GM18526 (cell line): ENCODE measurements around the gene ANXA3.

Experiments used
- POLR2A ChIP-seq: IDR thresholded peaks from 3 replicates; pipeline ENCODE4 v1.6.1; 2011; ENCODE audit not compliant: insufficient read length; ENCODE audit errors: extremely low read depth

ANXA3 gene

DNA sequence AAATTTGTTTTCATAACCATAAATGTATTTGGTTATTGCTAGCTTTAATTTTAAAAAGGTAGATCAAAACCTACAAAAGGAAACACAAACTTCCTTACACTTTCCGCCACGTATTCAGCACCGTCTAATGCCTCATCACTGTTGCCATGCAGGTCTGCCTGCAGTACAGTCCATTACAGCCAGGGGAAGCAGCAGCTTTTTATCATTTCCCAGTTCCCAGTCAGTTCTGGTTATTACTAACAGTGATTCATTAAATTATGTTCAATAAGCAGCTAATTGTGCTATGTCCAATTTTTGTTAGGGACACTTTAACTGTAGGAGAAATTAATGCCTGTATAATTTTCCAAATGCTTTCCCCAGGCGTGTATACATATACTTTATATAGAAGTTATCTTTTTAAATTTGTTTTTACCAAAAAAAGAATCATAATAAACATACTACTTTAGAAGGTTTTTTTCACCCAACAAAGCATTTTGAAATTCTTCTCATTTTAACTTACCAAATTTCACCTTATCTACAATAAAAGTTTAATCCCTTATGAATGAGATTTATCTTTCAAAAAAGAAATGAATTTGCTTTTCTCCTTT lies 93.3 kb downstream of the ANXA3 start:
- TF ChIP-seq POLR2A = no peak

DNA sequence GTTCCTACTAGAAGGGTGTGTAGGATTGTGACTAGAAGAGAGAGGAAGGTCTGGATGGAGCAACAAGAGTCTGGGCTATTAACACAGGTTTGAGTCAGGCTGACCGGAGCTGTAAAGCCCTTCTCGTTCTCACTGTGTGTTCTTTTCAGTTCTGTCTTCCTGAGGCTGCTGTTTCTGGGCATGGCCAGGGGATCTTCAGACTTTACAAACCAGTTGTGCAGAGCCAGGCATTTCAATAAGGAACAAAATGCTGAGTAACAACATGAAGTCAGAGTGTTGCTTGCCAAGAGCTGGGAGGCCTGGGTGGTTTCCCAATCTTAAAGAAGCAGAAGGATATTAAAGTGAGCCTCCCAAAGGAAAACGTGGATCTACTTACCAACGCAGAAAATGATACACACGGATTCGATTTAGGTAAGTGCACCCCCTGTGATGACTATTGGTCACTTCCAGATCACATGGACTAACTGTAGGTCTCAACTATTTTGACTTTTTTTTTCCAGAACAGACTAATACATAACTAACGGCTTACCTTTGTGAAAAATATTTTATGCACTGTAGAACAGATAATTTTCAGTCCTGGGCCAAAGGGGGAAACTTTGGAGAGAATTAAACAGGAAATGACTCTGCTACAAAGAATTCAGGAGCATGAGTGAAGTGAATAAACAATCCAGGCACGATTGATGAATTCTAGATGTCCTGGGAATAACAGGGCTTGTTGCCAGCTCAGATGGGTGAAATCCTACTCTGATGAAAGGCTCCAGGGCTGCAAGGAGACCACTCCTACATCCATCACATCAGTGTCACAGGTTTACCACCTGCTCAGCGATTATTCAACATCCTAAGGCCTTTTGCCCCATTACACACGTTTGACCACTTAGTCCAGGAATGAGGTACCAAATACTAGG lies 94.5 kb downstream of the ANXA3 start:
- TF ChIP-seq POLR2A = no peak

DNA sequence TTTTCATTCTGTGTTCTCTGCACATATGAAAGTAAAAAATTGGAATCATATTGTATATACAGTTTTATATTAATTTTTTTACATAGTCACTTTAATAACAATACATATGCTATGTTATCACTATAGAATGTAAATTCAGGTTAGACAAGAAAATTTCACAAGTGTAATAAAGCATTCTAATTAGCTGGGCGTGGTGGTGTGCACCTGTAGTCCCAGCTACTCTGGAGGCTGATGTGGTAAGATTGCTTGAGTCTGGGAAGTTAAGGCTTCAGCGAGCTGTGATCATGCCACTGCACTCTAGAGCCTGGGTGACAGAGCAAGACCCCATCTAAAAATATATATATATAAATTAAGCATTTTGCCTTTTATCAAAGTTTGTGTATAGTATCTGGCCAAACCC lies 95.7 kb downstream of the ANXA3 start:
- no peak for TF ChIP-seq POLR2A

DNA sequence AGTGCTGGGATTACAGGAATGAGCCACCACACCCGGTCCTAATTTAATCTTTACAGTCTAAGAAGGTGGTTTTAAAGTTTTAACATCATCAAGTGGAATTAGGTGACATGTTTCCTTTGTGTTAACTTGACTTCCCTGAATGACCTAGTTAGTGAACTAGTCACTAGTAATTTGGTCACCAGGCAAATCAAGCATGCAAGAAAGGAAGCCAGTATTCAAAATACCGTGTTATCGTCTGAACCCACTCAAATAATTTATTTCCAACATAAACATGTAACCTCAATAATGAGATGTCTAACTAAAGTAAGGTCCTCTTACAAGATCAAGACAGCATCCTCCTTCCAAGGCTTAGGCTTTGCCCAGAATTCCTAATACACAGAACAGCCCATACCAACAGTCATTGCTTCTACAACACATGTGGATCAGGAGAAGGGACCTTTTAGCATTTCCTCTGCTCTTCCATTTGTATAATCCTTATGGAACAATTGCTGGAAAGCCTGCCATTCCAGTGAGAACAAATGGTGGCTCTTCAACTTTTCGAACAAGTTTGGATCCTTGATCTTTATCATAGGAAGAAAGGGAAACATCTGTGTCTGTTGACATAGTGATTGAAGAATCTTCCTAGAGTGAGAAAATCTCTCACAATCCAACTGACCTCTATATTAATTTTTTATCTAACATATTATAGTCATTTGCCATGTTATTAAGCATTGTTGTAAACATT lies 97.2 kb downstream of the ANXA3 start:
- no peak for TF ChIP-seq POLR2A

DNA sequence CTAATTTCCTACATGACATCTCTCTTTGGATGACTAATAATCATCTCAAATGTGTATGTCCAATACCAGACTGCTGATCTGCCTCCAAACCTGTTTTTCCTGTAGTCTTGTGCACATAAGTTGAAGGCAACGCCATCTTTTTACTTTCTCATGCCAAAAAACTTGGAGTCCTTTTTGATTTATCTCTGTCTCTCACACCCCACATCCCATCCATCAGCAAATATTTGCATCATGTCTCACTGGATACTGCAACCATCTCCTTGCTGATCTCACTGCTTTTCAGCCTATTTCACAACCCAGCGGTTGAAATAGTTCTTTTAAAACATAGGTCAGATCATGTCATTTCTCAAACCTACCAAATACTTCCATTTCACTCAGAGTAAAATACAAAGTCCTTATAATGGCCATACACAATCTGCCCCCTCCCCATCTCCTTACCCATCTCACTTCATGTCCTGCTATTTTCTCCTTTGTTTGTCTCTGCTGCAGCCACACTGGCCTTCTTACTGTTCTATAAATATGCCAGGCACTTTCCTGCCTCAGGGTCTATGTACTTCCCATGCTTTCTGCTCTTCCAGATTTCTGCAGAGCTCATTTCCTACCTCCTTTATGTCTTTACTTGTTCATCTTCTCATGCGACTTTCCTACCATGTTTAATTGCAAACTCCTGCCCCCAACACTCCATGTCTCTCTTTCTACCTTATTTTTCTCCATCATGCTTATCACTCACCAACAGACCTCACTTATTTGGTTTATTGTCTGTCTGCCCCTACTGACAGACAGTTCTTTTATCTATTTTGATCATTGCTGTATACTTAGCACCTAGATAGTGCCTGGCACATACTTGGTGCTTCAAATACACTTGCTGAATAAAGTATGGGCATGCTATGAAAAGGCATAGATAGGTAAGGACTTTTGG lies 98.8 kb downstream of the ANXA3 start:
- TF ChIP-seq POLR2A = no peak

DNA sequence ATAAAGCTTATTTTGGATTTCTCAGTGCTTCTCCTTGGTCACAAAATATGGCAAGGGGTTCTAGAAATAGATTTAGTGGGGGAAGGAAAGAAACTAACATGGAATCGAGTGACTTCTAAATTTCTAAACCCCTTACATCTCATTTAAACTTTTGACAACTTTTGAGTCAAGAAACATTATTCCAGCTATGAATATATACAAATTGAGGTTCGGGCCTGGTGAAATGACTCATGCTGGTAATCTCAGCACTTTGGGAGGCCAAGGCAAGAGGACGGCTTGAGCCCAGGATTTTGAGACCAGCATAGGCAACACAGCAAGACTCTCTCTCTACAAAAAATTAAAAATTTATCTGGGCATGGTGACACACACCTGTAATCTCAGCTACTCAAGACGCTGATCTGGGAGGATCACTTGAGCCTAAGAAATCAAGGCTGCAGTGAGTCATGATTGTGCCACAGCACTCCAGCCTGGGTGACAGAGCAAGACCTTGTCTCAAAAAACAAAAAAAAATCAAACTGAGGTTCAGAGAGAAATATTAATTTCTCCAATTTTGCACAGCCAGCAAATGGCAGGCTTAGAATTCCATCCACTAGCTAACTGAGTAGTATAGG lies 99.8 kb downstream of the ANXA3 start:
- no peak for TF ChIP-seq POLR2A

DNA sequence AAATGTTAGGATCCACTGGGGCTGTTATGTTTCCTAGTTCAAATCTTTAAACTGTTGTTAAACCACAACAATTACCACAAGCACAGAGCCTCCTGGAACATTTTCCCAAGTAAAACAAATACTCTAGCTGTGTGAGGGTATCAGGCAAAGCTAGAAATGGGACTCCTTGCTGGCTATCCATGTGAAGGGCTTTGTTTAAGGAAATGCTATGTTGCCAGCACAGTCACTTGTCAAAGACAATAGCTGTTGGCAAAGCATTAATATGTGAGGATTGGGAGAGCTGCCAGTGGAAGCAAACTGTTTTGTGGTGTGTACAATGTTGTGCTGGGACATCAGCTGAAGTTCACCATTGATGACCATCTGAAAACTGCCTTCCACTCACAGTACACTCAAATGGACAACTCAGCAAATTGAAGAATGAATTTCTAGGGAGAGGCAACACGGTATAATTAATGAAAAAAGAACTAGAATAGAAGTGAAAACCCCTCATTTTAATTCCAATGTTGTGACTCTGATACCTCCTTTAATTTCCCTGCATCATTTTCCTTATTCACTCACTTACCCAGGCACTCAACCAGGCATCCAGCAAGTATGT lies 100.8 kb downstream of the ANXA3 start:
- TF ChIP-seq POLR2A = no peak

DNA sequence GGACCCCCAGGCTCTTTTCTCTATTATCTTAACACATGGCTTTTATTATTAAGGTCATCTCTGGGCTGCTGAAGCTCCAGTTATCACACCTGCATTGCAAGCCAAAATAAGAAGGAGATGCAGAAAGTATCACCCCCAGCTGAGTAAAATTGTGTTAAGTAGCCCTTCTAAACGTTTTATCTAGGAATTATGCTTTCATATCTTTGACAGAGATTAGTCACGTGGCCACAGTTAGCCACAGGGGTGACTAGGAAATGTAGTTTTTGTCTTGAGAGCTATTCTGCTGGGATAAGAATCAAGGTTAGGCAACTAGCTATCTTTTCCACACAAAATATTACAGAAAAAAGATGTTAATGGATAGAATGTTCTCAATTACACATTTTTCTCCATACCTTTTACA lies 102.1 kb downstream of the ANXA3 start:
- no peak for TF ChIP-seq POLR2A

DNA sequence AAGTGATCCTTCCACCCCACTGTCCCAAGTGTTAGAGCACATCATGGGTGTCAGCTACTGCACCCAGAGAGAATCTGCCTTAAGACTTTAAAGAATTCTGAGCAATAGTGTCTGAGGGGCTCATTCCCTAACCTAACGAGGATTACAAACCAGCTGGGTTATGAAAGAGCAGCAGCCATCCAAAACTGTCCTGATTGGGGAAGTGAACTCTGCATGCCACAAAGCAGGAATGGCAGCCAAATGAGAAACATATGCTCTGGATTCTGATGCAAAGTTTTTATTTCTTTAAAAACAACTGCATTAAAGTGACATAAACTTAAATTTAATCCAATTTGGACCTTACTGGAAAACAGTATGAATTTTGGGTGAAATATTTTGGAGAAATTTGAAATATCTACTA lies 103.2 kb downstream of the ANXA3 start:
- no peak for TF ChIP-seq POLR2A

DNA sequence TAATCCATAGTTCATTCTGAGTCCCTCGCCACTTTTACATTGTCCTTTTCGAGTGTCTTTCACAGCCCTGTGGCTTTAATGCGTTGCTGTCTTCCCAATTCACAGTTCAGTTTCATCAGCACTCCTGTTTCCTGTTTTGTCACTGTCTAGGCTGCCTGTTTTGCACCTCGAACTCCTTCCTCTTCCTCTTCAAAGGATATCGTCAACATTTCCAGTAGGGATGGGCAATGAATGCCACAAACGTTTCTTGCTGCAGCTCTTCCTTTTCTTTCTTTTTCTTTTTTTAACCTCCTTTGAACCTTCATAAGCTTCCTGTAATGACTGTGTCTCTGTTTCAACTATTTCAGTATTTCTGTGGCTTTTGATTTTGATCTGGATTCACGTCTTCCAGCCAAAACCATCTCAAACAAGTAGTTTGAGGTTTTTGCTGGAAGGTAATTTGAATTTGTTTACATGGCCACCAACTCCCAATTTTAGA lies 105.4 kb downstream of the ANXA3 start:
- TF ChIP-seq POLR2A = no peak

DNA sequence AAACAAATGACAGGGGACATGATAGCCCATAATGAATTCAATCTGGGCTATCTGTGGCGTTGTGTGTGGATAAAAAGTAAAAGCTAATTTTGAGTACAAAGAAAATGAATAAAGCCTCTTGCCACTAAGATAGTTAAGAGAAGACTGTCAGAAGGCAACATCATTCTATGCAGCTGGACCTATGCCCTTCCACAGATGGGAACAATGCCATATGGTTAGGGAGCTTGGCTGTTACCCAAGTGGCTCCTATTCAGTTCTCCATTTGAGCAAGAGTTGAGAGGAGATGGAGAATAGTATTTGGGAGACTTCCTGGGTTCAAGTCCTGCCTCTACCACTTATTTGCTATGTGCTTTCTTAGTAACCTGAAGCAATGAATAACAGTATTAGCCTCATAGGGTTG lies 107.7 kb downstream of the ANXA3 start:
- TF ChIP-seq POLR2A = no peak

DNA sequence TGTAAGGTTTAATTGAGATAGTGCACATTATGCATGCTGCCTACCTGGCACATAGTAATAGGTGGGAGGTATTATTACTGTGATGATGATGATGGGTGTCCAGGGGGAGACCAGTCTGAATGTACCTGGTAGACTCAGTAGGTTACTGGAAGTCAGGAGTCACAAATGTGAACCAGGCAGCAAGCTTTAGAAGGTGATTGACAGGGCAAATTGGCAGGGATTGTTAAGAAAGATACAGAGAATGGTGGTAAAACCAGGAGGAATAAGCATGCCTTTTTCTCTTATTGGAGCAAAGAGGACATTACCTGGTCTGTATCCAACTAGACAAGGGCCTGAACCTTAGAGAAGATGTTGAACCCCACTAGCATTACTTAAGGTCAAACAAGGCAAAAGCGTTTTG lies 108.1 kb downstream of the ANXA3 start:
- no peak for TF ChIP-seq POLR2A
